GM18951 (cell line): Measurements from ENCODE around the gene CSMD2.
"Not testable (repeated sequence)": the region's sequence is repeated elsewhere in the genome, so short reads cannot be mapped to it uniquely, and the experiment has no call there.

ENCODE experiments used
- POLR2A ChIP-seq: IDR thresholded peaks from 4 replicates; pipeline ENCODE4 v1.6.1; 2011; ENCODE audit warnings: mild to moderate bottlenecking; ENCODE audit not compliant: insufficient read length, insufficient read depth; ENCODE audit errors: extremely low read depth
- in situ Hi-C: fragments of 300-500 bp; cut with MboI; formaldehyde crosslinking; loops from one replicate; pipeline ENCODE4 v1.12.0; 2022; ENCODE audit warnings: low sequenced_read_pairs, mixed read lengths, inconsistent platforms; ENCODE audit not compliant: unreplicated experiment

Gene CSMD2

GRCh38 chr1:34122080-34122932 lies 42.7 kb downstream of the CSMD2 start:
- in situ Hi-C loops = no loop called here
- TF ChIP-seq POLR2A = no peak

DNA sequence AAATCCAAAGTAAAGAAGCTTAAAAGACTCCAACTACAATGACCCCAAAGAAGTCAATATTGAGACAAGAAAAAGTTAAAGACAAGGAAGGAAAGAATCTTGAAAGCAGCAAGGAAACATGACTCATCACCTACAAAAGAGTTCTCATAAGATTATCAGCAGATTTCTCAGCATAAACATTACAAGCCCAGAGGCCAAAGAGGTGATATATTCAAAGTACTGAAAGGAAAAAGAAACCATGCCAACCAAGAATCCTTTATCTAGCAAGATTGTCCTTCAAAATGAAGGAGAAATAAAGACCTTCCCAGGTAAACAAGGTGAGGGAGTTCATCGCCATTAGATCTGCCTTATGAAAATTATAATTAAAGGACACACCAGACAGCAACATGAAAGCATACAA lies 49.8 kb downstream of the CSMD2 start:
- in situ Hi-C loops = no loop called here
- no peak for TF ChIP-seq POLR2A

DNA sequence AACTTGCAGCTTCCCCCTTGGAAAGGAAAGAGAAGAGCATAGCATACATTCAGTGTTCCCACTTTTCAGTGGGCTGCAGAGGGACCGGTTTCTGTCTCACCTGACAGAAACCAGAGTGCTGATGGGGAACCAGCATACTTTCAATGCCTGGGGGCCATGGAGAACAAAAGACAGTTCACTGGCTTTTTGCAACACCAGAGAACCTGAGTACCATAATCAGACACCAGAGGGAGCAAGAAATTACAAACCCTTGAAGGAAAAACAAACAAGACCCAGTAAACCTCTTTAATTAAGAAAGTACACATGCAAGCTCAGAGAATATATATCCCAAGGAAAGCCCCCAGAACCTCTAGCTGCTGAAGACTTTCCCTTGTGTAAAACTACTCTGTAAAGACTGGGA lies 51.1 kb downstream of the CSMD2 start:
- in situ Hi-C loops = no loop called here
- TF ChIP-seq POLR2A = no peak

DNA sequence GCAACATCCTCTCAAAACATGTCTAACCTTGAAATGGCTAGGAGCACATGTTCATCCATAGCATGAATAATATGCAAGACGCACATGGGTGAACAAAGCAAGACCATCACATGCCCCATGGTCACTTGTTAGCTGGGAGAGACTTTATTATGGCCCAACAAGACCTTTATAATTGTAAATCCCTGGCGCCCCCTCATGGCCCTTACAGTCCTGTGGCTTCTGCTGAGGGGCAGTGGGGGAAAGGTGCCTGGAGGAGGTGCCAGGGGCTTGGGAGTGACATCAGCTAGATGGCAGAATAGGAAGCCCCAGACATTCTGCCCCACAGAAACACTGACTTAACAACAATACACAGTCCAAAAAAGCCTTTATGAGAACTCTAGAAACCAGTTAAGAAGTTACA lies 51.7 kb downstream of the CSMD2 start:
- no peak for TF ChIP-seq POLR2A
- in situ Hi-C loops = no loop called here

DNA sequence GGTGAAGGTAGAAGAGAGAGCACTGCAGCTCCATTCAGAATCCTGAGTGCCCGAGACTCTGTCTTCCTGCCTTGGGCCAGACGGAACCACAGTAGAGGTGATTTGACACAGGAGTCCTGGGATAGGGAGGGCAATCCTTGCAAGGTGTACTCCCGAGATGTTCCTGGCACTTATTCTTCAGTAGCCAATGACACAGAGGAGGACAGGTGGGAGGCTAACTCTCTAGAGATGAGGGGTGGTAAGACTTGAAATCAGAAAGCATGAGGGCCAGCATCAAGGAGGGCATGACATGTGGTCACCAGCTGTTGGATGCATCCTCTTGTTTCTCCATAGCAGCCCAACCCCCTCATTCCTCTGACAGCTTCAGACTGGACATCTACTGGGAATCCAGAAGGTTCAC lies 56.3 kb downstream of the CSMD2 start:
- TF ChIP-seq POLR2A = no peak
- in situ Hi-C loops = no loop called here

GRCh38 chr1:34108269-34108668 lies 56.8 kb downstream of the CSMD2 start:
- in situ Hi-C loops = no loop called here
- TF ChIP-seq POLR2A = no peak

DNA sequence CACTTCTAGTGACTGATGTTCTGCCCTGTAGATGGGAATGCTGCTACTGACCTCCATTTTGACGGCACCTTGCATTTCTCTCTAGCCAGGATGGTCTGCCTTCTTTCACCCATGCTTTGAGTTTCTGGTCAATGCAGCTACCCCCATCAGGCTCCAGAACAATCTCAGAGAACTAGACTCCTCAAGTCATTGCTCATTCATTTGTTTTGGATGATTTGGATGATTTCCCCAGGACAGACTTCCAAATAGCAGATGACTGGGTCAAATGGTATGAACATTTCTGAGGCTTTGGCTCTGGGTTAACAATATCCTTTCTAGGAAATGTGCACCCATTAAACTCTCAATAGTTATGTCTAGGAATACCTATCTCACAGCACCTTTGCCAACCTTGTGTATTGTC lies 63.9 kb downstream of the CSMD2 start:
- in situ Hi-C loops = no loop called here
- no peak for TF ChIP-seq POLR2A

DNA sequence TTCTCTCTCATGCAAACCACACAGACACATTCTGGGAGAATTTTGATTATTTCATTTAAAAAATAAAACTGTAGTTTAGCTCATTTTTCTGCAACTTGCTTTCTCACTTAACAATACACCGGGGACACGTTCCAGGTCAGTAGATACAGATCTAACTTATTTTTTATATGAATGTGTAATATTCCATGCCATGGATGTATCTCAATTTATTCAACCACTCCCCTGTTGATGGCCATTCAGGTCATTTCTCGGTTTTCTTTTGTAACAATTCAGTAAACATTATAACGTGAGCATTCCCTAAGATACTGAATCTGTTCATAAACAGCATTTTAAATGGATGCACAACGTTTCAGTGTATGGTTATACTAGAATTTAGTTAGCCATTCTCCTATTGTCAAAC lies 64.7 kb downstream of the CSMD2 start:
- in situ Hi-C loops = no loop called here
- TF ChIP-seq POLR2A = no peak

GRCh38 chr1:34092399-34092798 lies 72.6 kb downstream of the CSMD2 start:
- in situ Hi-C loops = not testable (repeated sequence)

- TF ChIP-seq POLR2A = no peak
- in situ Hi-C loops = no loop called here
These were observed 75.3 kb downstream of the CSMD2 start for GRCh38 chr1:34089731-34090130.

DNA sequence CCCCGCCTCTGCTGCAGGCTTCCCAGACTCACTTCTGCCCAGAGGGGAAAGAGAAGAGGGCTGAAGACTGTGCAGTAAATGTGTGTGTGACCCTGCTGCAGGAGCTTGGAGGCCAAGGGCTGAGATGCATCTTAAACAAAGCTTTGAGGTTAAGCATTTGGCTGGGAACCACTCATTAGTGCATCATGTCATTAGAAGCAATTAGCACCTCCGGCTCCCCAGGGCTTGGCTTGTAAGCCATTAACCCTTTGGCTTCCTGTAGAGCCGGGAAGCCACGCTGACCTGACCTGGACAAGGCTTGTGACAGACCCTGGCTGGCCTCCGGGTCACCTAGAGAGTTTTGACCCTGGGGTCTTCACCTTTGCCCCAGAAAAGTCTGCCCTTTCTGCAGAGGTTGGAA lies 77.0 kb downstream of the CSMD2 start:
- in situ Hi-C loops = no loop called here
- TF ChIP-seq POLR2A = no peak

GRCh38 chr1:34086561-34086960 lies 78.5 kb downstream of the CSMD2 start:
- in situ Hi-C loops = no loop called here
- TF ChIP-seq POLR2A = no peak

DNA sequence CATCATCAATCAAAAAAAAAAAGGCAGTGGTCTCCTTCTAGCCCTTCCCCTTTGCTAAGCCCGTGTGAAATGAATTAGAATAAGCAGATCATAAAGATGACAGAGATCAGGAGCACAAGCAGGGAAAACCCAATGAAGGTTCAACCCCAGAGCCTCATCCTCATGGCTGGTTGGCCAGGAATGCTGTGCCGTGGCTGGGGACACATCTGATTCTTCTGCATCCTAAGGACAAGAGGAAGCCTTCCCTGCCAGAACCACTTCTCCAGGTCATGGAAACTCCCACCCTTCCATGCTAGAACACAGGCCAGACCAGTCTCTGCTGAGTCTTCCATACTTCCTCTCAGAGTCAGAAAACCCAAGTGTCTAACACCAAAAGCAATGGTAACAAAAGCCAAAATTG lies 81.1 kb downstream of the CSMD2 start:
- in situ Hi-C loops = no loop called here
- TF ChIP-seq POLR2A = no peak

GRCh38 chr1:34082085-34082670 lies 82.9 kb downstream of the CSMD2 start:
- in situ Hi-C loops = not testable (repeated sequence)
